HepG2 (cell line): ENCODE data around the gene GPS1. TPM values are rescaled to one million over a fixed set of nuclear protein-coding genes. Genes with fewer than 3 reads are reported as not detected.

Experiments used
- AFF4 ChIP-seq: sonication (generic); formaldehyde crosslinking; IDR thresholded peaks from 2 replicates; pipeline ENCODE4 v1.4.0; 2020; ENCODE audit warnings: missing genetic modification reagents
- CERS6 ChIP-seq: sonication (generic); formaldehyde crosslinking; IDR thresholded peaks from 2 replicates; pipeline ENCODE4 v1.5.0; 2020; ENCODE audit warnings: missing genetic modification reagents
- DRAP1 ChIP-seq: IDR thresholded peaks from 2 replicates; pipeline ENCODE4 v1.6.1; 2016; ENCODE audit warnings: missing genetic modification reagents, missing compliant biosample characterization
- NR3C1 ChIP-seq: sonication (generic); formaldehyde crosslinking; IDR thresholded peaks from 2 replicates; pipeline ENCODE4 v1.4.0; 2020; ENCODE audit warnings: missing genetic modification reagents
- PCBP1 ChIP-seq: fragments of 200-400 bp; formaldehyde crosslinking; IDR thresholded peaks from 2 replicates; pipeline ENCODE4 v1.6.1; 2017; ENCODE audit warnings: mild to moderate bottlenecking, low read depth, low read length, borderline replicate concordance
- RERE ChIP-seq: IDR thresholded peaks from 2 replicates; pipeline ENCODE4 v1.6.1; 2016; ENCODE audit warnings: low read depth, missing genetic modification reagents, missing compliant biosample characterization
- RXRA ChIP-seq: sonication (generic); formaldehyde crosslinking; IDR thresholded peaks from 2 replicates; pipeline ENCODE4 v1.5.1; 2020; ENCODE audit warnings: missing genetic modification reagents
- SIN3B ChIP-seq: fragments of 150-350 bp; IDR thresholded peaks from 2 replicates; pipeline ENCODE4 v1.6.1; 2014; ENCODE audit warnings: low read length
- SMC3 ChIP-seq: IDR thresholded peaks from 2 replicates; pipeline ENCODE4 v1.6.1; 2011; ENCODE audit warnings: low read length, improper control_type of control experiment
- SRSF1 ChIP-seq: fragments of 200-400 bp; formaldehyde crosslinking; optimal IDR thresholded peaks from 2 replicates; pipeline ENCODE3; 2017; ENCODE audit warnings: mild to moderate bottlenecking, low read depth, low read length, moderate library complexity
- TAF15 ChIP-seq: fragments of 200-400 bp; formaldehyde crosslinking; IDR thresholded peaks from one replicate; pipeline ENCODE4 v1.6.1; 2018; ENCODE audit warnings: mild to moderate bottlenecking, low read depth, low read length; ENCODE audit not compliant: poor library complexity, severe bottlenecking
- TBX3 ChIP-seq: fragments of 450-650 bp; IDR thresholded peaks from 2 replicates; pipeline ENCODE4 v1.6.1; 2017; ENCODE audit warnings: antibody characterized with exemption, mild to moderate bottlenecking, inconsistent platforms, borderline replicate concordance
- YY1 ChIP-seq: IDR thresholded peaks from 2 replicates; pipeline ENCODE4 v1.6.1; 2011; ENCODE audit warnings: low read length, low read depth, moderate library complexity, mild to moderate bottlenecking; ENCODE audit not compliant: insufficient read depth, insufficient replicate concordance
- ZC3H4 ChIP-seq: sonication (generic); formaldehyde crosslinking; IDR thresholded peaks from 2 replicates; pipeline ENCODE4 v1.4.0; 2020; ENCODE audit warnings: missing genetic modification reagents, borderline replicate concordance
- ZNF770 ChIP-seq: sonication (generic); formaldehyde crosslinking; IDR thresholded peaks from 2 replicates; pipeline ENCODE4 v1.5.0; 2020; ENCODE audit warnings: mild to moderate bottlenecking, missing genetic modification reagents
- polyA plus RNA-seq, 8 experiments: library from polyadenylated mRNA; depleted of rRNA in 3 of 8; stranded (reverse) in 7 of 8; unstranded in 1 of 8; fragments of >200 nt; fragmentation: Illumina TruSeq in 4 of 8; extraction: Trizol in 4 of 8; gene quantifications; 2 replicates each; pipeline versions ENCODE4 v1.2.1 to v1.2.3, GENCODE V29; 2011 to 2016; ENCODE audit warnings: low read depth in 4 of 8, missing spikeins in 1 of 8, mixed read lengths in 1 of 8; ENCODE audit not compliant: insufficient read depth in 1 of 8
- total RNA-seq, 5 experiments: library from RNA; depleted of rRNA; stranded (reverse); fragments of >200 nt; fragmentation: Illumina TruSeq; extraction: Trizol; gene quantifications; 2 replicates each; pipeline ENCODE4 v1.2.3, GENCODE V29; 2016; ENCODE audit warnings: low read depth in 1 of 5

Gene GPS1
- total and polyA plus RNA-seq, 2 of the 13 experiments (the other 11 are each of a cell fraction or from before 2014, with no cell fraction given), result 124 to 128 TPM

- peak; percentile 71 for TF ChIP-seq YY1
- no peak for TF ChIP-seq PCBP1
- TF ChIP-seq NR3C1 (CRISPR knock-in tag), result no peak
- TF ChIP-seq AFF4 (CRISPR knock-in tag), result no peak; the same call in 1 of the 2 replicates
- TF ChIP-seq RERE (CRISPR knock-in tag), result no peak
- TF ChIP-seq SMC3, result peak; percentile 59; the same call in 1 of the 2 replicates
- no peak; the same call in none of the 2 replicates for TF ChIP-seq RXRA (CRISPR knock-in tag)
- peak; percentile 56; the same call in 1 of the 2 replicates for TF ChIP-seq TBX3
- peak; percentile 94 for TF ChIP-seq DRAP1 (CRISPR knock-in tag)
- TF ChIP-seq ZC3H4 (CRISPR knock-in tag), result 0 out of 2 replicates have a peak, but pooled peaks have one; percentile 50
- no peak for TF ChIP-seq SRSF1
- peak; percentile 52; the same call in 1 of the 2 replicates for TF ChIP-seq CERS6
- no peak for TF ChIP-seq TAF15
- peak; percentile 76; the same call in 1 of the 2 replicates for TF ChIP-seq ZNF770
- TF ChIP-seq SIN3B, result 0 out of 2 replicates have a peak, but pooled peaks have one; percentile 21
Measured at GRCh38 chr17:82105882-82106687, 54.4 kb downstream of the GPS1 start (continued).
